ENCODE data around the gene GRIN2A.

DNA sequence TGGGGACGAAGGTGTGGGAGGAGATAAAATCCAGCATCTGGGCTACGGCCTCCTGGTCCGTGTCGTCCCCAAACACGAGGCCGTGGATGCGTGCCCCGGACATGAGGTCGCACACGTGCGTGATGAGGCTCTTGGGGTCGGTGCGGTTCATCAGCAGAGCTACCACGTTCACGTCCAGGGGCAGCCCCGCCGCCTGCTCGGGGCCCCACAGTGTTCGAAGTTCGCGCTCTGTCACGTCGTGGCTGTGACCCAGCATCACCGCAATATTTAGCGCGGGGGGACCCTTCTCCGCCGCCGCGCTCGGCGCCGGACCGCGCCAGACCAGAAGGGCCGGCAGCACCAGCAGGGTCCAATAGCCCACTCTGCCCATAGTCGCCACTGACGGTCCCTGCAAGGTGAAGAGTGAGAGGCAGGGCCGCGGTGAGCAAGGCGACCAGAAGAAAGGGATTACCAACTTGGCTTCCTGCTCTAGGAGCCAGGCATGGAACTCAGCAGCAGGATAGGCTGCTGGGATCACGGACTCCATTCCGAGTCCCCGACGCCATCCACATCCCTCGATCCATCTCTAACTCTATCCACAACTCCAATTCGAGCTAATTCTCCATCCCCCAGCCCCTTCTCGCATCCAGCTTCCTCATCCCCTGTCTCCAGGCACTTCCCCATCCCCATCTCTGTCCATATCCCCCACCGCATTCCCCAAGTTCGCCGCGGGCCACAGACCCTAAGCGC, 2.0 kb downstream of the GRIN2A start:
- TF ChIP-seq CTCF (IDR thresholded peaks at IDR 0.05) (no peak), POLR2A (IDR thresholded peaks at IDR 0.05) (no peak), POLR2AphosphoS5 (IDR thresholded peaks at IDR 0.05) (no peak), EP300 (IDR thresholded peaks at IDR 0.05) (no peak)
